ENCODE data around the gene PCDHGB1.

- TF ChIP-seq CTCF (IDR thresholded peaks at IDR 0.05; ENCODE audit: poor library complexity) (no peak), EZH2phosphoT487 (IDR thresholded peaks at IDR 0.05; ENCODE audit: low read depth, severe bottlenecking, unreplicated experiment) (no peak)
Observed at GRCh38 chr5:141345327-141345726, 4.6 kb upstream of the PCDHGB1 start.

All from hepatocyte (in vitro differentiated cells).